SKM-1 treated with dmso at 0.1 percent for 144 hours (cell line): ENCODE data around the gene GNAZ.
A peak's percentile ranks its signal among the peaks of the same experiment; 100 is the strongest.

Experiments
- DNase-seq: peaks from one replicate; lab custom pipeline; 2025; ENCODE audit not compliant: unreplicated experiment; lab: John Stamatoyannopoulos, UW

GNAZ gene

DNA sequence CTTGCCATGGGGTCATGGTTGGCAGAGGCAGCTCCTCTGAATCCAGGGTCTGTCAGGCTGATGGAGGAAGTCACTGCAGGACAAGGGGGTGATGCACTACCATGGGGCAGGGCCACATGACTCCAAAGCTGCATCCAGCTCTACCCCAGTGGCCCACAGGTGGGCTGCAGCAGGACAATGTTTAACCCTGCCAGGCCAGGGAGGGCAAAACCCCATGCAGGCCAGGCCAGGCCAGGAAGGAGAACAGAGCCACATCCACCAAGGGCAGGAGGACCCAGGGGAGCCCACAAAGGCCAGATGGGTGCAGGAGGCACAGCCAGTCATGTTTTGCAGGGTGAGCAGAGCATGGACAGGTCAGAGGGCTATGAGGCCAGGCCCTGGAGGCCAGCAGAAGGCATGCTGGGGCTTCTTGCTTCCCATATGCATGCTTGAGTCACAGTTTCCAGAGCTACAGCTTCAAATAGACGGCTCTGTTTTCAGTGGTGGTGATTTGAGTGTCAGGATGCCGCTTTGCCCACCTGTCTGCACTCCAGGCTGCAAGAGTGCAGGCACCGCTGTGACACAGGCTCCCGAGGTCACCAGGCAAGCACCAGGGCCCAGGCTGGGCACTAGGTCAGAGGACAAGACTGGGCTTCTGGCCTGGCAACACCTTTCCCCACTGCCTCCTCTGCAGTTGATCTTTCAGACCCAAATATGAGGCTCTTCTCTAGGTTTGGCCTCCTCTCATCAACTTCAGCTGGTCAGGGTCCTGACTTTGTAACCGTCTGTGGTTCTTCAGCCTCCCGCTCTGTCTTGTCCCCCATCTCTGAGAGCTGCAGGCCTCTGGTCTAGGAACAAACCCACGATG, 48.6 kb downstream of the GNAZ start:
- no peak for DNase-seq

- no peak for DNase-seq
Measured at GRCh38 chr22:23119494-23120414, 49.4 kb downstream of the GNAZ start.

- DNase-seq: no peak
Measured at GRCh38 chr22:23120415-23120899, 50.1 kb downstream of the GNAZ start.

- no peak for DNase-seq
Measured at GRCh38 chr22:23121000-23121421, 50.7 kb downstream of the GNAZ start.

DNA sequence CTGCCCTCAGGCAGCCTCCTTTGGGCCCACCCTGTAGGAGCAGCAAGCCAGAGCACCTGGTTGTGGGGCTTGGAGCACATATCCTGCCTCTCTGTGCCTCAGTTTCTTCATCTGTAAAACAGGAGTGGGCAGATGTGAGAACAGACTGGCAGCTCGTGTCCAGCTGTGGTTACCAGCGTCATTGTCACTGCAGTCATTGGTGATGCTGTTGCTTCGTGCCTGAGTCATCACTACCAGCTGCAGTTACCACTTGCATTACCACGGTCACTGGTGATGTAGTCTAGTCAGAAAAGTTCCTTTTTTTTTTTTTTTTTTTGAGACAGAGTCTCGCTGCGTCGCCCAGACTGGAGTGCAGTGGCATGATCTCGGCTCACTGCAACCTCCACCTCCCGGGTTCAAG, 51.1 kb downstream of the GNAZ start:
- no peak for DNase-seq

- DNase-seq: no peak
Measured at GRCh38 chr22:23122216-23122957, 52.1 kb downstream of the GNAZ start.

- no peak for DNase-seq
Measured at GRCh38 chr22:23122992-23123803, 52.9 kb downstream of the GNAZ start.

DNA sequence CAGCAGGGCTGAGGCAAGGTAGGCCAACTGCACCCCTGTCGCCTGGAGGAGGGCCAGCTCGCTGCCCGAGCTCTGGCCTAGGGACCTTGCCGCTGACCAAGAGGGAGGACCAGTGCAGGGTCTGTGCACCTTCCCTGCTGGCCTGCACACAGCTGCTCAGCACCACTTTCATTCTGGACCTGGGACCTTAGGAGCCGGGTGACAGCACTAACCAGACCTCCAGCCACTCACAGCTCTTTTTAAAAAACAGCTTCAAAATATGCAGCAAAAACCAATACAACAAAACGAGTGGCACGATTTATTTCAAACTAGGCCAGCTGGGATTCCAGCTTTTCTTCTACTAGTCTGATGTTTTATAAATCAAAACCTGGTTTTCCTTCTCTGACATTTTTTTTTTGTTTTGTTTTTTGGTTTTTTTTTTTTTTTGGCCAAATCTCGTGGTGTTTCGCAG, 53.5 kb downstream of the GNAZ start:
- DNase-seq: no peak

- no peak for DNase-seq
Measured at GRCh38 chr22:23124611-23125511, 54.5 kb downstream of the GNAZ start.

DNA sequence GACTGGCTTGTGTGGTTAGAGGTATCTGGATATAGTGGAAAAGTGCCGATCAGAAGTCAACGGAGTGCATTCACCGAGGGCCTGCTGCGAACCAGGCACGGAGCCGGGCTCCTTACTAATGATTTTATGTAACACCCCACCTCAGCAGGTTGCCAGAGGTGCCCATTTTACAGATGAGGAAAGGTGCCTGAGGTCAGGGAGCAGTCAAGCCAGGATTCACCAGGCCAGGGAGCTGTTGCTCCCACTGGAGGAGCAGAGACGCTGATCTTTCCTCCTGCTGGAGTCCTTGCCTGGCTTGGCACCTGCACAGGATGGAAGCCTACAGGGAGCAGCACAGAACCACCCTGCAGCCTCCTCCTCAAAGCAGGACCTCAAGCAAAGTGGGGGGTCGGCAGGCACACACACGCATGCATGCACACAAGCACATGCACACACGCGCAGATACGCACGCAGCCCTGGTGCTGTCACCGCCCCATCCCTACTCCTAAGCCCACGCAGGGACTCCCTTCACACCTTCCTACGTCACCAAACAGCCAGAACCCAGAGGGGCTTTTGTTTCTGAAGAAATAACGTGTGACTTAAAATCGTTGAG, 55.3 kb downstream of the GNAZ start:
- DNase-seq: no peak

GRCh38 chr22:23126165-23127054, 56.1 kb downstream of the GNAZ start:
- DNase-seq: no peak

DNA sequence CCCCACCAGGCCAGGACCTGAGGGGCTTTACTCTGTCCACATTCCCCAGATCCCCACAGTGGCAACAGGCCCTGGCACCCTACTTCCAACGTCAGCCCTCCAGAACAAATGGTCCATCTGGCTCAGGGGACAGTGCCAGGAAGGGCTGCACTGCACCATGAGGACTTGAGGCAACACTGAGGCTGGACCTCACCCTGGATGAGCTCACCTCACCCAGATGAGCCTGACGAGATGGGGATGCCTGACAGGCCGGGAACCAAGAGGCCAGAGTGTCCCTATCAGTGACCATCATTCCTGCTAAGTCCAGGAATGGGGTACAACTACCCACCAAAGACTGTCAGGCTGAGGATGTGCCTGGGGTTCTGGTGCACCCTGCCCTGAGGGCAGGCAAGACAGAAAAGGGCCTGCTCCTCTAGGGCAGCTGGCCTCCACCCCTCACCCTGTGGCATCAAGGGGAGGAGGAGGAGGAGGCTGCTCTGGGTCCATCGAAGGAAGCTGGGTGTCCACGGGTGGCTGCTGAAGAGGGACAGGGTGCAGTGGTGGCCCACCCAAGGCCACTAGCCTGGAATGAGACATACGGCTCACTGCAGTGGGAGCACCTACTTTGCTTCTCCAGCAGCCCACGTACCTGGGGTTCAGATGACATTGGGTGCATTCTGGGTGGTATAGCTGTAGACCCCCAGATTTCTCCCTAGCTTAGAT, 56.9 kb downstream of the GNAZ start:
- no peak for DNase-seq

- DNase-seq: no peak
Measured at GRCh38 chr22:23127788-23128187, 57.5 kb downstream of the GNAZ start.

DNA sequence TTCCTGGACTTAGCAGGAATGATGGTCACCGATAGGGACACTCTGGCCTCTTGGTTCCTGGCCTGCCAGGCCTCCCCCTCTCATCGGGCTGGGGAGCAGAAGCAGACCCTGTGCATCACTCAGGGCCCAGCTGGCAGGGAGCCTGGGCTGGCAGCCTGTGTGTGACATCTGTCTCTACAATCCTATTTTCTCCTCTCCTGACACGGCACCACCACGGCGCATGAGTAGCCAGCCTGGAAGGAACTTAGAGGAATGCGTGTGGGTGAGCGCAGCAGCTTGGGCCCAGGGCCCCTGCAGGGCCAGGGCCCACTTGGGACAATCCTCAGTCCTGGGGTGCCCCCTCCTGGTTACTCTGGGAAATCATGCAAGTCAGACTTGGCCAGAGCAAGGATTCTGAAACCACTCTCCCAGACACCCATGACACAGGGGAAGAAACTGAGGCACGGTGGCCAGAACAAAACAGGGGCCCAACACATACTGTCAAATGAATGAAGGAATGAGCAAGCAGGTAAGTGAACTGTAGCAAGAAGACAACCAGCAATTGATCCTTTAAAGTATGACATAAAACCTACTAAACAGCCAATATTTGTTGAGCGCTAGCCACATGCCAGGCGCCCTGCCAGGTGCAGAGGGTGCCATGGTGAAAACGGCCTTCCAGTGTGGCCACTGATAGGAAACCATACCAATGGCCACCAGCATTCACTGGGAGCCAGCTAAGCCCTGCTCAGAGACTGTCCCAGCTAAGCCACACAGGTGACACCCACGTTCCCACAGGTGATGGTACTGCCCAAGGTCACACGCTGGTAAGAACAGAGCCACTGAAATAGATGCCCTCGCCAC, 58.2 kb downstream of the GNAZ start:
- peak; percentile 47 for DNase-seq

DNA sequence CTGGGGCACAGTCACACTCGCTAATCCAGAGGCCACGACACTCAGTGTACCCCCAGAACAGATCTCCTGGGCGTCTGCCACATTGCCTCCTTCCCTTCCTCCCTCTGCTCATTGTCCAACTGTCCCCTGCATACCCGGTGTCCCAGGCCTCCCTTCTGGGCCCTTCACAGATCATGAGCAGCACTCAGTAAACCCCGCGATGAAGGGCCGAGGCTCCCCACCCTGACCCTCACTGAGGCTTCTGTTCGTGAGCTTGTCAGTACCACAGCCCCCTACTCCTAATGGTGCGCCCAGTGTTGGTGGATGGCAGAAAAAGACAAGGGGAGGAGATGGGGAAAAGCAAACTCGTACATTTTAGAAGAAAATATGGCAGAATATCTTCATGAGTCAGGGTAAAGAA, 58.8 kb downstream of the GNAZ start:
- no peak for DNase-seq

- no peak for DNase-seq
Measured at GRCh38 chr22:23130697-23131096, 60.4 kb downstream of the GNAZ start.
